Caco-2 (cell line): ENCODE measurements around the gene TDG. TPM values are rescaled to one million over a fixed set of nuclear protein-coding genes. Genes with fewer than 3 reads are reported as not detected.
"Not testable (repeated sequence)": the region's sequence is repeated elsewhere in the genome, so short reads cannot be mapped to it uniquely, and the experiment has no call there.

Source experiments
- BruUV-seq: library from RNA; stranded (reverse); fragments of 400-500 nt; replicated peaks from 2 replicates; lab custom pipeline; 2021; lab: Mats Ljungman, UMichigan
- CTCF ChIA-PET: fragments of 300-600 bp; sonication (Branson Sonifier 250); formaldehyde crosslinking; loops from one replicate; lab custom pipeline; 2022; ENCODE audit warnings: antibody characterized with exemption; lab: Charles Lee
- POLR2A ChIA-PET: fragments of 300-600 bp; sonication (Branson Sonifier 250); formaldehyde crosslinking; loops from one replicate; lab custom pipeline; 2022; ENCODE audit warnings: antibody characterized with exemption; lab: Charles Lee
- DNase-seq, 2 experiments: peaks; one replicate each; pipeline versions ENCODE4 v3.0.0 to v3.0.0-alpha.2; 2020 to 2022
- H3K27me3 ChIP-seq: replicated peaks from 2 replicates; pipeline ENCODE4 v1.6.0; 2011; ENCODE audit warnings: low read length; ENCODE audit not compliant: control insufficient read depth, insufficient read depth
- H3K36me3 ChIP-seq: 2 replicates; pipeline ENCODE4 v1.5.1; 2011; ENCODE audit warnings: low read length; ENCODE audit not compliant: control insufficient read depth, insufficient read depth
- H3K4me1 ChIP-seq: fragments of 250-450 bp; sonication (Bioruptor Pico); 2 replicates; pipeline ENCODE4 v1.5.1; 2020; ENCODE audit warnings: mild to moderate bottlenecking
- H3K4me3 ChIP-seq: 2 replicates; pipeline ENCODE4 v1.5.1; 2011; ENCODE audit warnings: low read depth, mild to moderate bottlenecking, control low read depth, low read length
- H3K9me3 ChIP-seq: fragments of 250-450 bp; sonication (Bioruptor Pico); 2 replicates; pipeline ENCODE4 v1.5.1; 2020; ENCODE audit warnings: mild to moderate bottlenecking, moderate library complexity
- H3K27ac Mint-ChIP-seq: one replicate; pipeline ENCODE4 v1.8.0; 2022; ENCODE audit warnings: mixed read lengths; ENCODE audit not compliant: unreplicated experiment
- H3K27me3 Mint-ChIP-seq: one replicate; pipeline ENCODE4 v1.8.0; 2022; ENCODE audit warnings: mixed read lengths; ENCODE audit not compliant: insufficient read depth, unreplicated experiment
- H3K36me3 Mint-ChIP-seq: one replicate; pipeline ENCODE4 v1.8.0; 2022; ENCODE audit warnings: mild to moderate bottlenecking, mixed read lengths; ENCODE audit not compliant: insufficient read depth, unreplicated experiment
- H3K4me1 Mint-ChIP-seq: one replicate; pipeline ENCODE4 v1.8.0; 2022; ENCODE audit warnings: low read depth, mixed read lengths; ENCODE audit not compliant: unreplicated experiment
- H3K4me3 Mint-ChIP-seq: one replicate; pipeline ENCODE4 v1.8.0; 2022; ENCODE audit warnings: mild to moderate bottlenecking, moderate library complexity, mixed read lengths; ENCODE audit not compliant: unreplicated experiment
- H3K9me3 Mint-ChIP-seq: one replicate; pipeline ENCODE4 v1.8.0; 2022; ENCODE audit warnings: mixed read lengths; ENCODE audit not compliant: unreplicated experiment
- CTCF ChIP-seq, 2 experiments: fragments of 200-600 bp in 1 of 2; IDR thresholded peaks; 1 replicate in 1 of 2; 2 replicates in 1 of 2; pipeline versions ENCODE4 v1.5.1 to v1.8.0; 2011 to 2022; ENCODE audit warnings: antibody characterized with exemption in 1 of 2, control low read depth in 1 of 2, inconsistent platforms in 1 of 2, low read depth in 1 of 2, low read length in 1 of 2, mild to moderate bottlenecking in 1 of 2, moderate library complexity in 1 of 2; ENCODE audit not compliant: insufficient read depth in 1 of 2, severe bottlenecking in 1 of 2, unreplicated experiment in 1 of 2
- intact Hi-C: fragments of 100-400 bp; cut with micrococcal nuclease; formaldehyde crosslinking; loops from one replicate; pipeline ENCODE4 v1.10.0; 2022; ENCODE audit not compliant: unreplicated experiment
- total RNA-seq: library from RNA; stranded (reverse); gene quantifications from 2 replicates; pipeline ENCODE4 v1.2.3, GENCODE V29; 2022

The TDG gene
- total RNA-seq, 1 experiment from 2014 or later: 29.5 TPM

- CTCF ChIA-PET: no interaction called here
- TF ChIP-seq CTCF (IDR thresholded peaks at IDR 0.05; ENCODE audit: insufficient read depth in 1 of 2, low read depth in 1 of 2, low read length in 1 of 2, severe bottlenecking in 1 of 2, unreplicated experiment in 1 of 2): no peak
Measured at GRCh38 chr12:104025771-104026170, 60.1 kb downstream of the TDG start.

GRCh38 chr12:104026841-104027599, 61.3 kb downstream of the TDG start:
- Histone ChIP-seq H3K9me3 (peaks cover 5% of the 10 kb centered on the region; the same call in 1 of the 2 replicates), H3K4me3 (no peak overlapping the region), H3K4me1 (no peaks in the 10 kb centered on the region), H3K36me3 (no peaks in the 10 kb centered on the region), H3K27me3 (no peaks in the 10 kb centered on the region)
- no peak for DNase-seq
- H3K4me1 Mint-ChIP-seq: no peaks in the 10 kb centered on the region
- no peaks in the 10 kb centered on the region for H3K36me3 Mint-ChIP-seq
- no TSS peak for BruUV-seq
- intact Hi-C loops: no loop called here
- no peaks in the 10 kb centered on the region for H3K9me3 Mint-ChIP-seq
- ChIA-PET CTCF (no interaction called here), POLR2A (no interaction called here)
- peaks cover 10% of the 10 kb centered on the region for H3K27me3 Mint-ChIP-seq
- no peak overlapping the region for H3K27ac Mint-ChIP-seq
- H3K4me3 Mint-ChIP-seq: no peak overlapping the region
- no peak for TF ChIP-seq CTCF (IDR thresholded peaks at IDR 0.05; ENCODE audit: insufficient read depth in 1 of 2, low read depth in 1 of 2, low read length in 1 of 2, severe bottlenecking in 1 of 2, unreplicated experiment in 1 of 2)

More at GRCh38 chr12:104025771-104026170, 60.1 kb downstream of the TDG start:
- BruUV-seq: no TSS peak
- H3K4me3 Mint-ChIP-seq: no peak overlapping the region
- H3K36me3 Mint-ChIP-seq: no peaks in the 10 kb centered on the region
- no peaks in the 10 kb centered on the region for H3K9me3 Mint-ChIP-seq
- H3K9me3 ChIP-seq: peaks cover 5% of the 10 kb centered on the region; the same call in 1 of the 2 replicates
- H3K27ac Mint-ChIP-seq: no peak overlapping the region
- peaks cover 17% of the 10 kb centered on the region for H3K27me3 Mint-ChIP-seq
- POLR2A ChIA-PET: no interaction called here
- intact Hi-C loops: no loop called here
- H3K4me1 Mint-ChIP-seq: no peaks in the 10 kb centered on the region
- no peaks in the 10 kb centered on the region for H3K4me1 ChIP-seq
- H3K36me3 ChIP-seq: no peaks in the 10 kb centered on the region
- no peak overlapping the region for H3K4me3 ChIP-seq
- DNase-seq: no peak
- no peaks in the 10 kb centered on the region for H3K27me3 ChIP-seq

- intact Hi-C loops, H3K27ac Mint-ChIP-seq, H3K4me3 ChIP-seq, DNase-seq, H3K36me3 Mint-ChIP-seq, H3K4me3 Mint-ChIP-seq, H3K4me1 Mint-ChIP-seq, H3K36me3 ChIP-seq, H3K9me3 ChIP-seq, CTCF ChIA-PET, H3K27me3 ChIP-seq, BruUV-seq, POLR2A ChIA-PET, H3K9me3 Mint-ChIP-seq, H3K4me1 ChIP-seq: not testable (repeated sequence)
- peaks cover 13% of the 10 kb centered on the region for H3K27me3 Mint-ChIP-seq
Measured at GRCh38 chr12:104030596-104030995, 64.9 kb downstream of the TDG start.

- peaks cover 13% of the 10 kb centered on the region for H3K27me3 Mint-ChIP-seq
- DNase-seq, H3K4me3 Mint-ChIP-seq, H3K9me3 ChIP-seq, H3K4me1 Mint-ChIP-seq, H3K4me1 ChIP-seq, H3K27me3 ChIP-seq, BruUV-seq, H3K36me3 ChIP-seq, intact Hi-C loops, CTCF ChIA-PET, H3K9me3 Mint-ChIP-seq, H3K4me3 ChIP-seq, H3K36me3 Mint-ChIP-seq, POLR2A ChIA-PET, H3K27ac Mint-ChIP-seq: not testable (repeated sequence)
Measured at GRCh38 chr12:104036143-104036542, 70.5 kb downstream of the TDG start.
